Cortex of kidney (tissue), 1 donor: ENCODE data around the gene OSBPL1A.

ENCODE experiments used
- DNase-seq: peaks from one replicate; lab custom pipeline; 2025; lab: John Stamatoyannopoulos, UW

Gene OSBPL1A

DNA sequence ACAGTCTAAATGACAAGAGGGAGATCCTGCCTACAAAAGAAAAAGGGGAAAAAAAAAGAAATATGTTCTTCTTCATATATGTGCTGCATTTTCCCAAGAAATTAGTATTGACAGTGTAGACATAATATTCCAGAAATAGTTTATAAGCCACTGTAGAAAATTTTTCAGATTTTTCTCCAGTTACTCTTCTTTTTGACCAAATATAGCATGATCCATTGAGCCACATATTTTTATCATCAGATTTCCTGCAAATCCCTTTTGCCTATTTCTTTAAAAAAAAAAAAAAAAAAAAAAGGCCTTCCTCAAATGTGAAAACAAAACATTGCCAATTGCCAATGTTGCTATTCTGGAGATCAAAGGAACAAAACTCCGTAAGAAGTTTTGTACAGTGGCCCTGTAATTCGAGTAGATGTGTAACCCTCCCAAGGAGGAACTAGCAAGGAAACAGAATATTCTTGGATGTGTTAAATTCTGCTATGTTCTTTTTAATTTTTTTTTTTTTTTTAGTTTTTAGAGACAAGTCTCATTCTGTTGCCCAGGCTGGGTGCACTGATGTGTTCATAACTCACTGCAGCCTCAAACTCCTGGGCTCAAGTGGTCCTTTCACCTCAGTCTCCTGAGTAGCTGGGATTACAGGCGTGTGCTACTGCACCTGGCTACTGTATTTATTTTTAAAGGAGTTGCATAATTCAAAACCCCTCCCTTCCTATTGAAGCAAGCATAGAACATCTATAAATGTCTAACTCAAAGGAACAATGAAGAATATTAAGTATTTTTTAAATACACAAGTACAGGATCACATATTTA lies 271.3 kb downstream of the OSBPL1A start:
- DNase-seq, result no peak

DNA sequence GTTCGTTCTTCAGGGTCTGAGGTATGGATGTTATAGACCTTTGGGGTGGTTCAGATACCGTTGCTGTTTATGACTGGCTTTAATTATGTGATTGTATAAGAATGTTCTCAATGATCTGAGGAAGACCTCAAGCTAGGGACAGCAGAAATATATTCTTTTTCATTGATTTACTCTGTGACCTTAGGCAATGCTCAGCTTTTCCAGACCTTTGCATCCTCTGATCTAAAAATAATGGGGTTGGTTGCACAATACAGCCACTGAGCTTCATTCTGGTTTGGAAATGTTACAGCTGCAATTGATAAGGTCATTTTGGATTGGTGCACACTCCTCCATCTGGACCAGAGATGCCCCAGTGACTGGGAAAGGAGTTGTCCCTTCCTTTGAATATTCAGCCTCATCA lies 276.0 kb downstream of the OSBPL1A start:
- DNase-seq, result no peak

DNA sequence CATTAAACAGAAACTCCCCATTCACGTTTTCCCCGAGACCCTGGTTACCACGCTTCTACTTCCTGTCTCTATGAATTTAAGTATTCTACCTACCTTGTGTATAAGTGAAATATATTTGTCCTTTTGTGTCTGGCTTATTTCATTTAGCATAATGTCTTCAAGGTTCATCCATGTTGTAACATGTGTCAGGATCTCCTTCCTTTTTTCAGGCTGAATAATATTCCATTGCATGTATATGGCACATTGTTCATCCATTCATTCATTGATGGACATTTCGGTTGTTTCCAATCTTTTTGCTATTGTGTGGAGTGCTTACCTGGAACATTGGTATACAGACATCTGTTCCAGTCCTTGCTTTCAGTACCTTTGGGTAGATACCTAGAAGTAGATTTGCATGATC lies 276.9 kb downstream of the OSBPL1A start:
- no peak for DNase-seq

DNA sequence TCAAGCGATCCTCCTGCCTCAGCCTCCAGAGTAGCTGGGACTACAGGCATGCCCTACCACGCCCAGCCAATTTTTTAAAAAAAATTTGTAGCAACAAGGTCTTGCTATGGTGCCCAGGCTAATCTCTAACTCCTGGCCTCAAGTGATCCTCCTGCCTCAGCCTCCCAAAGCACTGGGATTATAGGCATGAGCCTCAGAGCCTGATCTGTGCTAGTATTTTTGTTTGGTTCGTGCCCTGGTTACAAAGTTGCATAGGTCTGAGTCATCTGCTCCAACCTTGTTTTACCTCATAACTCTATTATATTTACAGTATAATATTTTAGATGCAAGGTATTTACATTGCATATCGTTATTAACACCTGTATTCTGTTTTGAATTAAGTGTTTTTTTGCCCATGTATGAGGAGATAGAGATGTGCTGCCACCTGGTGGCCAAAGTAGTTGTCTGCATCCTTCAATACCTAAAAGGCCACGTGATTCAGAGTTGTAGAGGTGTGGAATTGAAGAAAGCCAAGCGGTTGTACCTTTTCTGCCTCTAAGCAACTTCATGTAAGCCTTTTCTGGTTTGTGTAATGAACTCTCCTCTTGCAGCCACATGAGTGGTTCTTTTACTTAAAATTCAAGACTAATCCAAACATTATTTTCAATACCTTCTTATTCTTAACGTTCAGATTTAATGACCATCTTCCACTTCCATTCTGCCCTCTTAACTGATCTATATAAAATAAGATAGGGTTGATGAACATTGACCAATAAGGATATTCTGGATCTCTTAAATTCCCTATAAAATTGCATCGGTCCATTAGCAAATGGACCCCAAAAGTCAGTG lies 278.7 kb downstream of the OSBPL1A start:
- DNase-seq, result no peak

DNA sequence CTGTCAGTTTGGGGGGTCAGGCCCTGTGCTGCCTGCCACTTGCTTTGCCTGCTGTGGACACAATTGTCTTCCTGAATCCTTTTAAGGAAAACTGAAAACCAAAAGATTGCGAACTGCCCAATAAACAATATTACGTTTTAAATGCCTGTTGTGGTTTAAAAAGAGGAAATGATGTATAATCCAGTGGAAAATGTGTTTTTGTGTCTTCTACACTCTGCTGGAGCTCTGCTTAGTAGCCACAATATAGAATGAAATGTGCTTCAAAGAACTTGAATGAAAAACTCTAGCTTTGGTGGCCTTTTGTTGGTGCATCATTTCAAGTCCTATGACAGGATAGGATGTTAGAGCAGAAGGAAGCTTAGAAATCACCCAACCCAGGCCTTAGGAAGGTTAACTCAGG lies 282.0 kb downstream of the OSBPL1A start:
- no peak for DNase-seq

DNA sequence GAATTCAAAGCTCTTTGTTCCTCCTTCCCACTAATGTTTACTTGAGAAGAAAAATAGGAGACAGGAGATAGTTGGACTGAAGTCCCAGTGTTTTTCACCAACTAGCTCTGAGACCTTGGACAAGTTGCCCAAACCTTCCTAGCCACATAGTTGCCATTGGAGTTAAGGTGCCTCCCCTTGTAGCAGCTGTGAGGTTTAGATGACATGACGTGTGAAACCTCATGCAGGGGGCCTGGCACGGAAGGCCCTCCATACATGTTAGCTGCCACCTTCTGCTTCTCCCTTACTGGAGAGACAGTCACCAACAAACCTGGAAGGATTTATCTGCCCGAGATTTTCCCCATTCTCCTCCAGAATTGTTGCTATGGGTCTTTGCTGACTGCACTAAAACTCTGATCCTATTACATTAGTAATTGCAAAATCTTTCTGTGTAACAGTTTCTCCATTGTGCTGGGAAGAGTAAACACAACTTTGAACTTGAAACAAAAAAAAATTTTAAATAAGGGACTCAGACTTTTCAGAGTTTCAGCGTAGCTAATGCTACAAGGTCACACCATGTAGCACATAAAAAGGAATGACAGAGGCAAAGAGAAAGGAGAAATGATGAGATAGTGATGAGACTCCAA lies 282.6 kb downstream of the OSBPL1A start:
- DNase-seq, result no peak

DNA sequence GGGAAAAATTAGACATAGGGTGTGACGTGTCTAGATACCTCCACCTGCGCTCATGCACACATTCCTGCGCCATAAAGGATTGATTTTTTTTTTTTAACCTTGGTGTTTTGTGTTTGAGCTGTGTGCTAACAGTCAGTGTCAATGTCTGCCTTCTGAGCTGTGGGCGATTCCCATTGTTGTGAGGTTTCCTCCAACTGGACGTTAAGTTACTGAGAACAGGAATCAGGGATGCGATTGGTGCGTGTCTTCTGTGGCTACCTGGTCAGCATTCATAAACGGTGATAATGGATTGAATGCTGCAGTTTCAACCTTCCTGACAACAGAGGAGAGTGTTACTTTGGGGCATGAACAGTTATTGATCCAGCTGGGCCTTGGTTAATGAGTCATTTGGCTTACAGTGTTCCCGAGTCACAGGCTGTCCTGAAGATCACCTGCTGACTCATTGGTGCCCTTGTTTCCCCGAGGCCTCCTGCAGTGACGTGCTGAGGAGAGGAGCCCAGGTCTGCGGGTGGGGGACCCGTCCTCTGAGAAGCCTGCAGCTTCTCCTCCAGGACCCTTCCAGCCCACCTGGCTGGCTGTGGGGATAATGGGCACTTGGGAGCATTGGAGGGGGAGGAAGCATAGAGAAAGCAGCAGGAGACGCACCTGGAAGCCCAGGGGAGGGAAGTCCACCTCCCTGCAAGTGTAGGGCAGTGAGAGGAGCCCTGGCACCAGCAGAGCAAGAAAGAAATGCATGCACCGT lies 284.6 kb downstream of the OSBPL1A start:
- DNase-seq, result no peak

DNA sequence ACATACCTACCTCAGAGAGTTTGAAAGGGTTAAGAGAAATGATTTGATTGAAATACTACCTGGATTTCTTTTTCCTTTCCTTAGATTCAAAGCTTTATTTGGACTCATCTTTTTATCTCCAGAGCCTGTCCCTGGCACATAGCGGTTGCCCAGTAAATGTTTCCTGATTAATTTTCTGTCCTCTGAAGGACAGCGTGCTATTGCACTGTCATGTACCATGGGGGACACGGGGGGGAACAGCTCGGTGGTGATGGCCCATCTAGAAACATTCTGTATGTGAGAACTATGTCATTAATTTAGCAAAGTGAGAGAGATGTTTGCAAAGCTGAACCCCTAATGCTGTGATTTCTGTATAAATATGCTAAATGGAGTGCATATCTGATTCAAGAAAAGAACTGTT lies 285.2 kb downstream of the OSBPL1A start:
- no peak for DNase-seq
